ENCODE measurements around the gene CLEC20A.

- no peak for TF ChIP-seq CTCF (IDR thresholded peaks at IDR 0.05)
- TF ChIP-seq POLR2A (IDR thresholded peaks at IDR 0.05), result no peak
Measured at GRCh38 chr1:178538192-178538916, 41.6 kb upstream of the CLEC20A start.

Data from right lobe of liver (tissue), 4 donors.